T-helper 22 cell (primary cell): ENCODE results near the gene TPPP.

Experiments used
- DNase-seq: peaks from one replicate; pipeline ENCODE4 v3.0.0-alpha.2; 2020; ENCODE audit warnings: low read depth

TPPP gene

GRCh38 chr5:624118-624950 is 68.8 kb downstream of the TPPP start:
- DNase-seq = no peak

- DNase-seq = no peak
Observed at GRCh38 chr5:623531-623930, 69.6 kb downstream of the TPPP start.

- DNase-seq = no peak
Observed at GRCh38 chr5:622946-623522, 70.1 kb downstream of the TPPP start.

- DNase-seq = no peak
Observed at GRCh38 chr5:622359-622758, 70.8 kb downstream of the TPPP start.

- DNase-seq = no peak
Observed at GRCh38 chr5:621341-621761, 71.8 kb downstream of the TPPP start.

- DNase-seq = no peak
Observed at GRCh38 chr5:620586-621180, 72.5 kb downstream of the TPPP start.

DNA sequence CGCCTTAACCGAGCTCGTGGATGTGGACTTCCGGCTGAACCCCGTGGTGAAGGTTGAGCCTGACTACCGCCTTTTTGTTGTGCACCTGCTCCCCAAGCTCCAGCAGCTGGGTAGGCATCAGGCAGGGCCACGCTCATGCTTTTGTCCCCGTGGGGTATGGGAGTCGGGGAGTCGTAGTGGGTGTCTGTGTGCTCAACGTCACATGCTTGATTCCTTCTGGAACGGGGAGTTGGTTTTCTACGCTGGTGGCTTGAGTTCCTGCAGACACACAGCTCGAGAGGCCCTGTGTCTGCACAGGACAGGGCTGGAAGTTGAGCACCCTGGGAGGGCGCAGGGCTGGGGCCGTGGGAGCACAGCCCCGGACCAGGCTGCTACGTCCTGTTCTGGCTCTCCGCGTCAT is 73.0 kb downstream of the TPPP start:
- no peak for DNase-seq

- DNase-seq = no peak
Observed at GRCh38 chr5:619444-619843, 73.7 kb downstream of the TPPP start.

GRCh38 chr5:618450-618849 is 74.7 kb downstream of the TPPP start:
- DNase-seq = no peak

- no peak for DNase-seq
Observed at GRCh38 chr5:617896-618295, 75.3 kb downstream of the TPPP start.

DNA sequence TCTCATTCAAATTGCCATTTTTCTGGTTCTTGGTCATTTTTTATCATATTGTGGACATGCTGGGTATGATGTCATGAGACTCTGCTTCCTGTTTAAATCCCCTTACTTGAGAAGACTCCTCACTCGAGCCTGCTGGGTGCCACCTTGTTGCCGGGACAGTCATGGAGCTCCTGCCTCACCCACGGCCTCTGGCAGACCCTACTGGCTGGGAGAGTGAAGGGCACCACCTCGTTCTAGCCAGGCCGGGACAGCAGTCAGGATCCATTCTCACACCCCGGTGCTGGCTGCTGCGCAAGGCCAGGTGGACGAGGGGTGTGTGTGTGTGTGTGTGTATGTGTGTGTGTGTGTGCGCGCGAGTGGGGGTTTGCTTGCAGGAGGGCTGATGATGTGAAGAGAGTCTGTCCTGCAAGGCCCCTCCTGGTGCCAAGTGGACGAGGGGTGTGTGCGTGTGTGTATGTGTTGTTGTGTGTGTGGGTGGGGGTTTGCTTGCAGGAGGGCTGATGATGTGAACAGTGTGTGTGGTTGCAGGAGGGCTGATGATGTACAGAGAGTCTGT is 76.6 kb downstream of the TPPP start:
- DNase-seq = no peak

GRCh38 chr5:612498-613424 is 80.4 kb downstream of the TPPP start:
- DNase-seq = no peak

DNA sequence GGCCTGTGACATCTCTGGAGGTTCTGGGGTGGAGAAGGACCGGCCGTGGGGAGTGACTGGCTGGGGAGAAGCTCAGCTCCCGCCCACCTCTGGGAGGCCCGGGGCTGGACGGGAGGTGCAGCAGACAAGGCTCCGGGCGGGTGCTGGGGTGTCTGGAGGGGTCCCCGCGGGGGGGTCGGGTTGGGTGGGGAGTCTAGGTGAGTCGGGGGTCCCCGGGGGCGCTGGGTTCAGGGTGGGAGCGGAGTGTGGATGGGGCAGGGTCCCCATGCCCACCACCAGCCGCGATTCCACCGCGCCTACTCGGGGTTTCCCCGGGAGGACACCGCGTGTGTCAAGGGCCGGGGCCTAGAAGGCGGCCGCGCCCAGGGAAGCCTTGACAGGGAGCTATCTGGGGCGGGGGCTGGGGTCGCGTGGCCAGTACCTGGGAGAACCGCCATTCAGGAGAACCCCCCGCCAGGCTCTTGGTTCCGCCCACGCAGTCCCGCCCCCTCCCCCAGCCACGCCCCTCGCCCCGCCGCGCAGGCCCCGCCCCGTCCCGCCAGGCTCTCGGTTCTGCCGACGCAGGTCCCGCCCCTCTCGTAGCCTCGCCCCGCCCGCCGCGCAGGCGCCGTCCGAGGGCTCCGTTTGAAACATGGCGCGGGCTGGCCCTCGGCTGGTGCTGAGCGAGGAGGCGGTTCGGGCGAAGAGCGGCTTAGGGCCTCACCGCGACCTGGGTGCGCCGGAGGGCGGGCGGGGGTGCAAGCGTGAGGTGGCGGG is 81.2 kb downstream of the TPPP start, which contains the start of gene CEP72:
CEP72 (plus strand) TSS at position 610 of the 756 bp plus-strand sequence; CDS start at position 632, 22 bp downstream.
- DNase-seq = peak; percentile 86

DNA sequence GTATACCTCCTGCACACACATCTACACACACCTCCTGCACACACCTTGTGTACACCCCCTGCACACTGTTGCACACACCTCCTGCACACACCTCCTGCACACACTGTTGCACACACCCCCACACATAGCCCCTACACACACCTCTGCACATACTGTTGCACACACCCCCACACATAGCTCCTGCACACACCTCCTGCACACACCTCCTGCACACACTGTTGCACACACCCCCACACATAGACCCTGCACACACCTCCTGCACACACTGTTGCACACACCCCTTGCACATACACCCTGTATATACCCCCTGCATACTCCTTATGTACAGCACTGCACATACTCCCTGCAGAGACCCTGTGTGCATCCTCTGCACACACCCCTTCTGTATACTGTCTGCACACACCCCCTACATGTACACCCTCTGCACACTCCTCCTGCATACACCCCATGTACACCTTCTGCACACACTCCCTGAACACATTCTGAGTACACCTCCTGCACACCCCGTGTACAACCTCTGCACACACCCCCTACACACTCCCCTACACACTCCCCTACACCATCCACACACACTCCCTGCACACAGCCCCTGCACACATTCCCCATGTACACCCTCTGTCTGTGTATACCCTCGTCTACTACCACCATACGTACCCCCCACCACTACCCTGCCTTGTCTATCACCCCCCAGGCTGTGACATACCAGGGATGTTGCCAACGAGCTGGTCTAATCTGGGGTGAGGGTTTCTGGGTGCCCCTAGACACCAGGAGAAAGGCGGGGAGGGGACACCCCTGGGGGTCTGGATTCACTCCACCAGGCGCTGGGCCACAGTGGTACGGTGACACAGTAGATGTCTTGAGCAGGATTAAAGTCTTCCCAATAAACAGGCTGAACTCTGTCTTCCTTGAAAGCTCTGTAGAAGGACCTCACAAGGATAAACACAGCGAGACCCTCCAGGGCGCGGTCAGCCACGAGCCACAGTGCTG is 82.1 kb downstream of the TPPP start:
- DNase-seq = no peak

- no peak for DNase-seq
Observed at GRCh38 chr5:610011-610743, 83.0 kb downstream of the TPPP start.
